Nephron progenitor cell (in vitro differentiated cells): ENCODE data around the gene CHAC1.

ENCODE experiments used
- DNase-seq: peaks from one replicate; pipeline ENCODE4 v3.0.0; 2021
- H3K27ac Mint-ChIP-seq: 2 replicates; pipeline ENCODE4 v1.8.0; 2021; ENCODE audit warnings: mild to moderate bottlenecking, moderate library complexity, mixed read lengths
- H3K27me3 Mint-ChIP-seq: 2 replicates; pipeline ENCODE4 v1.8.0; 2021; ENCODE audit warnings: mild to moderate bottlenecking, low read depth, mixed read lengths; ENCODE audit not compliant: poor library complexity
- H3K36me3 Mint-ChIP-seq: 2 replicates; pipeline ENCODE4 v1.8.0; 2021; ENCODE audit warnings: low read depth, mixed read lengths
- H3K4me1 Mint-ChIP-seq: 2 replicates; pipeline ENCODE4 v1.8.0; 2021; ENCODE audit warnings: mixed read lengths
- H3K4me3 Mint-ChIP-seq: 2 replicates; pipeline ENCODE4 v1.8.0; 2021; ENCODE audit warnings: mild to moderate bottlenecking, moderate library complexity, mixed read lengths
- H3K9me3 Mint-ChIP-seq: 2 replicates; pipeline ENCODE4 v1.8.0; 2021; ENCODE audit warnings: mild to moderate bottlenecking, moderate library complexity, mixed read lengths
- CTCF ChIP-seq: fragments of 200-600 bp; sonication (generic); IDR thresholded peaks from 2 replicates; pipeline ENCODE4 v1.5.0; 2021; ENCODE audit warnings: antibody characterized with exemption

CHAC1 gene

GRCh38 chr15:40933517-40933902 lies 19.8 kb upstream of the CHAC1 start:
- Mint-ChIP-seq H3K9me3 (no peaks in the 10 kb centered on the region), H3K27me3 (peaks cover 85% of the 10 kb centered on the region), H3K27ac (no peak overlapping the region), H3K4me3 (peak overlapping the region; percentile 4), H3K36me3 (no peaks in the 10 kb centered on the region), H3K4me1 (peaks cover 73% of the 10 kb centered on the region)
- no peak for TF ChIP-seq CTCF
- DNase-seq = no peak

GRCh38 chr15:40934457-40934856 lies 18.8 kb upstream of the CHAC1 start:
- no peak for DNase-seq
- TF ChIP-seq CTCF = no peak
- no peak overlapping the region for H3K4me3 Mint-ChIP-seq
- no peaks in the 10 kb centered on the region for H3K9me3 Mint-ChIP-seq
- H3K27ac Mint-ChIP-seq = no peak overlapping the region
- no peaks in the 10 kb centered on the region for H3K36me3 Mint-ChIP-seq
- H3K4me1 Mint-ChIP-seq = peaks cover 75% of the 10 kb centered on the region
- peaks cover 76% of the 10 kb centered on the region for H3K27me3 Mint-ChIP-seq

DNA sequence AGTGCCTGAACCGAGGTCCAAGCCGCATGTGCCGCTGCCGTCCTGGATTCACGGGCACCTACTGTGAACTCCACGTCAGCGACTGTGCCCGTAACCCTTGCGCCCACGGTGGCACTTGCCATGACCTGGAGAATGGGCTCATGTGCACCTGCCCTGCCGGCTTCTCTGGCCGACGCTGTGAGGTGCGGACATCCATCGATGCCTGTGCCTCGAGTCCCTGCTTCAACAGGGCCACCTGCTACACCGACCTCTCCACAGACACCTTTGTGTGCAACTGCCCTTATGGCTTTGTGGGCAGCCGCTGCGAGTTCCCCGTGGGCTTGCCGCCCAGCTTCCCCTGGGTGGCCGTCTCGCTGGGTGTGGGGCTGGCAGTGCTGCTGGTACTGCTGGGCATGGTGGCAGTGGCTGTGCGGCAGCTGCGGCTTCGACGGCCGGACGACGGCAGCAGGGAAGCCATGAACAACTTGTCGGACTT lies 17.0 kb upstream of the CHAC1 start:
- H3K27me3 Mint-ChIP-seq = peaks cover 65% of the 10 kb centered on the region
- H3K4me1 Mint-ChIP-seq = peaks cover 78% of the 10 kb centered on the region
- no peaks in the 10 kb centered on the region for H3K36me3 Mint-ChIP-seq
- H3K27ac Mint-ChIP-seq = no peak overlapping the region
- DNase-seq = no peak
- no peak overlapping the region for H3K4me3 Mint-ChIP-seq
- TF ChIP-seq CTCF = no peak
- H3K9me3 Mint-ChIP-seq = no peaks in the 10 kb centered on the region

DNA sequence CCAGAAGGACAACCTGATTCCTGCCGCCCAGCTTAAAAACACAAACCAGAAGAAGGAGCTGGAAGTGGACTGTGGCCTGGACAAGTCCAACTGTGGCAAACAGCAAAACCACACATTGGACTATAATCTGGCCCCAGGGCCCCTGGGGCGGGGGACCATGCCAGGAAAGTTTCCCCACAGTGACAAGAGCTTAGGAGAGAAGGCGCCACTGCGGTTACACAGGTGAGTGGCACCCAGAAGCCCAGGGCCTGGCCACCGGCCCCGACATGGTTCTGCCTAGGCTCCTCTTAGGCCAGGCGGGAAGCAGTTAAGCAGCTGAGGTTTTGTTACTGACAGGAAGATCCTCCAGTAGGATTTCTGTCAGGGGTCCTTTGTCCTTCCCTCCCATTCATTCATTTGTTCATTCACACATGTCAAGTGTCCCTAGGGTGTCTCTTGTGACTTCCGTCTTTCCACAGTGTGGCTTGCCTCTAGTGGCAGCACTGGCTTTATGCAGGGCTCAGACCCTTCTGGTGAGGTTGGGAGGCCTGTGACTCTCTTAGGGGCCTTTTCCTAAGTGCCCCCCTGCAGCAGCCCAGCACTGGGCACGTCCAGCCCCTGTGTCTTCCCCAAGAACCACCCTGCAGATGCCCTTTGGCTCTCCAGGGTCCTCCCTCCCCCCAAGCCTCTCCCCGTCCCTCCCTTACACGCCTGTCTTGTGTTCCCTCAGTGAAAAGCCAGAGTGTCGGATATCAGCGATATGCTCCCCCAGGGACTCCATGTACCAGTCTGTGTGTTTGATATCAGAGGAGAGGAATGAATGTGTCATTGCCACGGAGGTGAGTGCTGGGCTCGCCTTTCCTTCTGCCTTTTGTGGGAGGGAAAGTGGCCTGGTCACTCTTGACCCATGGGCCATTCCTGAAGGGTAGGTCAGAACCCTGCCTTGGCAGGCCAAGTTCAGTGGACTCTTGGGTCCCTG lies 16.3 kb upstream of the CHAC1 start:
- peak overlapping the region; percentile 48 for H3K27ac Mint-ChIP-seq
- DNase-seq = no peak

DNA sequence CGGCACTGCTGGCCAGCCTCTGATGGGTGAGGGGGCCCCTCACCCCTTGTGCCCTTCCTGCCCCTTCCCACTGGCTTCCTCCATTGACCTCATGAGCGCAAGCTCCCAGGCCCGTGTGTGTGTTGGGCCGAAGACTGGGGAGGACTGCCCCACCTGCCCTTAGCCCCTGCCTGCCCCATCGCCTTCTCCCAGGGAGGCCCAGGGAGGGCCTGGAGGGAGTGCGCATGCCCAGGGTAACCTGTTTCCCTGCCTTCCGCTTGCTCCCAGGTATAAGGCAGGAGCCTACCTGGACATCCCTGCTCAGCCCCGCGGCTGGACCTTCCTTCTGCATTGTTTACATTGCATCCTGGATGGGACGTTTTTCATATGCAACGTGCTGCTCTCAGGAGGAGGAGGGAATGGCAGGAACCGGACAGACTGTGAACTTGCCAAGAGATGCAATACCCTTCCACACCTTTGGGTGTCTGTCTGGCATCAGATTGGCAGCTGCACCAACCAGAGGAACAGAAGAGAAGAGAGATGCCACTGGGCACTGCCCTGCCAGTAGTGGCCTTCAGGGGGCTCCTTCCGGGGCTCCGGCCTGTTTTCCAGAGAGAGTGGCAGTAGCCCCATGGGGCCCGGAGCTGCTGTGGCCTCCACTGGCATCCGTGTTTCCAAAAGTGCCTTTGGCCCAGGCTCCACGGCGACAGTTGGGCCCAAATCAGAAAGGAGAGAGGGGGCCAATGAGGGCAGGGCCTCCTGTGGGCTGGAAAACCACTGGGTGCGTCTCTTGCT lies 15.3 kb upstream of the CHAC1 start:
- Mint-ChIP-seq H3K27ac (no peak overlapping the region), H3K4me1 (peaks cover 74% of the 10 kb centered on the region), H3K27me3 (peaks cover 54% of the 10 kb centered on the region), H3K36me3 (no peaks in the 10 kb centered on the region), H3K4me3 (no peak overlapping the region), H3K9me3 (no peaks in the 10 kb centered on the region)
- TF ChIP-seq CTCF = no peak
- DNase-seq = no peak

More for the DNA sequence above, 16.3 kb upstream of the CHAC1 start:
- Mint-ChIP-seq H3K27me3 (peaks cover 57% of the 10 kb centered on the region), H3K36me3 (no peaks in the 10 kb centered on the region), H3K9me3 (no peaks in the 10 kb centered on the region), H3K4me3 (no peak overlapping the region), H3K4me1 (peaks cover 75% of the 10 kb centered on the region)
- TF ChIP-seq CTCF = peak; percentile 16
